GM12878 (cell line): ENCODE data around the gene PYGB.

Source experiments
- CEBPB ChIP-seq, 2 experiments: fragments of 150-350 bp in 1 of 2; IDR thresholded peaks; 2 replicates each; pipeline ENCODE4 v1.6.1; 2012 to 2014; ENCODE audit warnings: low read depth in 2 of 2, low read length in 2 of 2, borderline replicate concordance in 1 of 2, inconsistent platforms in 1 of 2
- HDAC2 ChIP-seq: fragments of 200-600 bp; sonication (generic); IDR thresholded peaks from 2 replicates; pipeline ENCODE4 v1.6.1; 2017
- MEF2A ChIP-seq: IDR thresholded peaks from 2 replicates; pipeline ENCODE4 v1.6.1; 2011; ENCODE audit warnings: low read depth, mild to moderate bottlenecking, low read length, moderate library complexity; ENCODE audit not compliant: insufficient read depth
- POLR2AphosphoS5 ChIP-seq: IDR thresholded peaks from 2 replicates; pipeline ENCODE4 v1.6.1; 2011; ENCODE audit warnings: mild to moderate bottlenecking, low read length, inconsistent platforms
- SMAD1 ChIP-seq: fragments of 450-650 bp; IDR thresholded peaks from 2 replicates; pipeline ENCODE4 v1.6.1; 2018; ENCODE audit warnings: mild to moderate bottlenecking, low read depth; ENCODE audit not compliant: partially characterized antibody
- SRF ChIP-seq, 2 experiments: IDR thresholded peaks; 2 replicates each; pipeline ENCODE4 v1.6.1; 2011; ENCODE audit warnings: low read depth in 2 of 2, low read length in 2 of 2, mild to moderate bottlenecking in 1 of 2, moderate library complexity in 1 of 2
- TARDBP ChIP-seq: IDR thresholded peaks from 2 replicates; pipeline ENCODE4 v1.6.1; 2016; ENCODE audit warnings: borderline replicate concordance
- TBL1XR1 ChIP-seq: IDR thresholded peaks from 2 replicates; pipeline ENCODE4 v1.6.1; 2012; ENCODE audit warnings: low read depth, low read length, improper control_type of control experiment
- TCF12 ChIP-seq: IDR thresholded peaks from 2 replicates; pipeline ENCODE4 v1.6.1; 2011; ENCODE audit warnings: low read depth, mild to moderate bottlenecking, low read length
- YBX1 ChIP-seq: fragments of 450-650 bp; IDR thresholded peaks from 2 replicates; pipeline ENCODE4 v1.6.1; 2016; ENCODE audit warnings: antibody characterized with exemption
- ZNF274 ChIP-seq: IDR thresholded peaks from one replicate; pipeline ENCODE4 v1.8.0; 2011; ENCODE audit not compliant: insufficient read length, insufficient read depth
- TF ChIP-seq, protein P1 (sequence below), 3 experiments: IDR thresholded peaks in 2 of 3; conservative IDR thresholded peaks in 1 of 3; 2 replicates each; pipeline ENCODE4 v1.5.1; 2011; ENCODE audit warnings: low read depth in 3 of 3, low read length in 3 of 3, mild to moderate bottlenecking in 3 of 3, control low read depth in 2 of 3, moderate library complexity in 2 of 3, inconsistent platforms in 1 of 3, mixed read lengths in 1 of 3; ENCODE audit not compliant: control insufficient read depth in 2 of 3, insufficient read depth in 1 of 3; ENCODE audit errors: extremely low read depth in 1 of 3

GRCh38 chr20:25248786-25249172 is 894 bp downstream of the PYGB start:
- TF ChIP-seq SRF (IDR thresholded peaks at IDR 0.05; ENCODE audit: low read depth in 2 of 2, low read length in 2 of 2) = no peak
- TF ChIP-seq, protein P1, sequence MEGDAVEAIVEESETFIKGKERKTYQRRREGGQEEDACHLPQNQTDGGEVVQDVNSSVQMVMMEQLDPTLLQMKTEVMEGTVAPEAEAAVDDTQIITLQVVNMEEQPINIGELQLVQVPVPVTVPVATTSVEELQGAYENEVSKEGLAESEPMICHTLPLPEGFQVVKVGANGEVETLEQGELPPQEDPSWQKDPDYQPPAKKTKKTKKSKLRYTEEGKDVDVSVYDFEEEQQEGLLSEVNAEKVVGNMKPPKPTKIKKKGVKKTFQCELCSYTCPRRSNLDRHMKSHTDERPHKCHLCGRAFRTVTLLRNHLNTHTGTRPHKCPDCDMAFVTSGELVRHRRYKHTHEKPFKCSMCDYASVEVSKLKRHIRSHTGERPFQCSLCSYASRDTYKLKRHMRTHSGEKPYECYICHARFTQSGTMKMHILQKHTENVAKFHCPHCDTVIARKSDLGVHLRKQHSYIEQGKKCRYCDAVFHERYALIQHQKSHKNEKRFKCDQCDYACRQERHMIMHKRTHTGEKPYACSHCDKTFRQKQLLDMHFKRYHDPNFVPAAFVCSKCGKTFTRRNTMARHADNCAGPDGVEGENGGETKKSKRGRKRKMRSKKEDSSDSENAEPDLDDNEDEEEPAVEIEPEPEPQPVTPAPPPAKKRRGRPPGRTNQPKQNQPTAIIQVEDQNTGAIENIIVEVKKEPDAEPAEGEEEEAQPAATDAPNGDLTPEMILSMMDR (IDR thresholded peaks at IDR 0.05 in 2 of 3, conservative IDR thresholded peaks at IDR 0.05 in 1 of 3; ENCODE audit: control insufficient read depth in 2 of 3, extremely low read depth in 1 of 3, insufficient read depth in 1 of 3, low read depth in 3 of 3, low read length in 3 of 3) = no peak
- no peak for TF ChIP-seq ZNF274
- no peak for TF ChIP-seq TBL1XR1
- TF ChIP-seq YBX1 = no peak
- TF ChIP-seq HDAC2 = no peak
- TF ChIP-seq SMAD1 = no peak
- TF ChIP-seq TARDBP = no peak
- no peak for TF ChIP-seq CEBPB (IDR thresholded peaks at IDR 0.05; ENCODE audit: borderline replicate concordance in 1 of 2, low read depth in 2 of 2, low read length in 2 of 2)
- TF ChIP-seq POLR2AphosphoS5 = no peak
- TF ChIP-seq MEF2A = no peak
- no peak for TF ChIP-seq TCF12
